Measurements from ENCODE around the gene SCARB1. TPM values are rescaled to one million over a fixed set of nuclear protein-coding genes. Genes with fewer than 3 reads are reported as not detected.
"Not testable (repeated sequence)": the region's sequence is repeated elsewhere in the genome, so short reads cannot be mapped to it uniquely, and the experiment has no call there.

Gene SCARB1, protein sequence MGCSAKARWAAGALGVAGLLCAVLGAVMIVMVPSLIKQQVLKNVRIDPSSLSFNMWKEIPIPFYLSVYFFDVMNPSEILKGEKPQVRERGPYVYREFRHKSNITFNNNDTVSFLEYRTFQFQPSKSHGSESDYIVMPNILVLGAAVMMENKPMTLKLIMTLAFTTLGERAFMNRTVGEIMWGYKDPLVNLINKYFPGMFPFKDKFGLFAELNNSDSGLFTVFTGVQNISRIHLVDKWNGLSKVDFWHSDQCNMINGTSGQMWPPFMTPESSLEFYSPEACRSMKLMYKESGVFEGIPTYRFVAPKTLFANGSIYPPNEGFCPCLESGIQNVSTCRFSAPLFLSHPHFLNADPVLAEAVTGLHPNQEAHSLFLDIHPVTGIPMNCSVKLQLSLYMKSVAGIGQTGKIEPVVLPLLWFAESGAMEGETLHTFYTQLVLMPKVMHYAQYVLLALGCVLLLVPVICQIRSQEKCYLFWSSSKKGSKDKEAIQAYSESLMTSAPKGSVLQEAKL
- 16.4 and 27.3 TPM in 2 replicates for total RNA-seq (2014; rRNA removed; shearing (Covaris generic))

- DNase-seq (ENCODE audit: low spot score) = peak; percentile 38
Observed at GRCh38 chr12:124863416-124864325, at the start of gene SCARB1. TSS of gene SCARB1 (minus strand) at chr12:124863864. CDS start at chr12:124863720, 144 bp downstream.

- DNase-seq (ENCODE audit: low spot score) = not testable (repeated sequence)
Observed at GRCh38 chr12:124912529-124913287, 49.0 kb upstream of the SCARB1 start.

- DNase-seq (ENCODE audit: low spot score) = not testable (repeated sequence)
Observed at GRCh38 chr12:124911521-124911920, 47.9 kb upstream of the SCARB1 start.

DNA sequence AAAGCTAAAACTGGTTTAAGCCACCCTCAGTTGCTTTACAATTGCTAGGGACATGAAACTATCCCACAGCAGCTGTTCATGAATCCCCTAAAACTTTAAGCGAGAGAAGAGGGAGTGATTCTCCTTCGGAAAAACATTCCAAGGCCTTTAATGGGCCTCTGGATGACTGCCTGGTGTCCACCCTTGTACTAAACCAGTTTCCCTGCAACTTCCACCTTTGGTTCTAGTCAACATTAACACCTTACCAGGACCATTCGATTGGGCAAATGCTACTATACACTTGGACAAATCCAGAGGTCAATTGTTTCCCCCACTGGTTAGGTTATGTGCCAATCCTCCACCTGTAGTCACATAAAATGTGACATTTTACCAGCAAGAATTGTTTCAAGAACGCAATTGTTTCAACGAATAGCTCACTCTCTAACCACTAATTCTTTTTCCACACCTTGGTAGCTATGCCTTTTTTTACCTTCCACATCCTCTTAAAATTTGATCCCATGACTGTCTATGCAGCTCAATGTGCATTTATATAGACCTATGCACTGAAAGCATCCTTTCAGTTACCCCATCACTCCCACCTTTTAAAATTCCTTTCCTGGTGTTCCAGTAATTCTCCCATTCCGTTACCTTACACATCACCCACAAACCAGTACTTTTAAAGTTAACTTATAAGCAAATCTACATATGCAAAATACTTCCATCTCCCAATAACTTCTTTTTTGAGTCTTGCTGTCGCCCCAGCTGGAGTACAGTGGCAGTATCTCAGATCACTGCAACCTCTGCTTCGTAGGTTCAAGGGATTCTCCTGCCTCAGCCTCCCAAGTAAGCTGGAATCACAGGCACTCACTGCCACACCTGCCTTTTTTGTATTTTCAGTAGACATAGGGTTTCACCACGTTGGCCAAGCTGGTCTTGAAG is 47.2 kb upstream of the SCARB1 start:
- DNase-seq (ENCODE audit: low spot score) = peak; percentile 21

- peak; percentile 22 for DNase-seq (ENCODE audit: low spot score)
Observed at GRCh38 chr12:124909831-124910560, 46.3 kb upstream of the SCARB1 start.

GRCh38 chr12:124906606-124907261 is 43.1 kb upstream of the SCARB1 start:
- peak; percentile 92 for DNase-seq (ENCODE audit: low spot score)

DNA sequence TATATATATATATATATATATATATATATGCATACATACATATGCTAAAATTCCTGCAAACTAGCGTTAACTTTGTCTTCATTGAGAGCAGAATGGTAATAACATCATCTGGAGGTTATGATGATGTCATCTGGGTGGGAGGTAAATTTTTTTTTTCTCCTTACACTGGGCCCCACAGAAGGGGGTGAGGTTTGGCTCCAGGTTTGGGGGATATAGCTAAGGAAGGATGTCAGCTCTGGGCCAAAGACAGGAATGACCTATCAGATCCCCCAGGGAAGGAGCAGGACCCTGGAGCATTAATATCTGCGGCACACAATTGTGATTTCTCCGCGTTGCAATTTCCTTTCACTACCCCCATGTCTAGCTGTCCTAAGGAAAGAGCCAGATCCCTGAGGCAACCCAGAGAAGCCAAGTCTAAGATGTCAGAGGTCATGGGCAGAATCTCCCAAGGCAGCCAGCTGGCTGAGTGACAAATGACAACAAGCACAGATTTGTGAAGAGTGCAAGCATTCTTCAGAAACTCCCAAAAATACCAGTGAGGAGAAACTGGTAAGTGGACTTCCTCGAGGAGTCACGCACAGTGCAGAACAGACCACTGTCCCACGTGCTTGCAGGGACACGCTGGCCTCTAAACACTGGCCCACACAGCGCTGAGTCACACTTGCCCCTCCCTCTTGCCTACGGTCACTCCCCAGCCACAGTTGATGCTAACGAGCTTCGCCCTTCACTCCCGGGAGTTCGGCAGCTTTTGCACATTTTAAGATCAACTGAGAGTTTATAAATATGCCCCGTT is 40.8 kb upstream of the SCARB1 start:
- DNase-seq (ENCODE audit: low spot score) = peak; percentile 87

- DNase-seq (ENCODE audit: low spot score) = no peak
Observed at GRCh38 chr12:124902916-124903315, 39.3 kb upstream of the SCARB1 start.

- DNase-seq (ENCODE audit: low spot score) = peak; percentile 50
Observed at GRCh38 chr12:124901003-124901402, 37.3 kb upstream of the SCARB1 start.

DNA sequence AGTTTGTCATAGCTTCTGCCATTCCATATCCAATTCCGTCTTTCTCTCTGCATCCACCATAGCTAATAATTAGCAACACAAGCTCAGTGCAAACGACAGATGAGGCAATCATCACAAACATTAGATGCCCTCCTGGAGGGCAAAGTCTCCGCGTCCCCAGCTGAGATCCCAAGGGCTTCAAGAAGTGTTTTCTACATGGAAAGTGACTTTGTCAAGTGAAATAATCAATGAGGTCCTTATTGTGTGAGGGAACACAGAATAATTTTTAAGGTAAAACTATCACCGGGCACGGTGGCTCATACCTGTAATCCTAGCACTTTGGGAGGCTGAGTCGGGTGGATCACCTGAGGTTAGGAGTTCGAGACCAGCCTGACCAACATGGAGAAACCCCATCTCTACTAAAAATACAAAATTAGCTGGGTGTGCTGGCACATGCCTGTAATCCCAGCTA is 36.7 kb upstream of the SCARB1 start:
- not testable (repeated sequence) for DNase-seq (ENCODE audit: low spot score)

DNA sequence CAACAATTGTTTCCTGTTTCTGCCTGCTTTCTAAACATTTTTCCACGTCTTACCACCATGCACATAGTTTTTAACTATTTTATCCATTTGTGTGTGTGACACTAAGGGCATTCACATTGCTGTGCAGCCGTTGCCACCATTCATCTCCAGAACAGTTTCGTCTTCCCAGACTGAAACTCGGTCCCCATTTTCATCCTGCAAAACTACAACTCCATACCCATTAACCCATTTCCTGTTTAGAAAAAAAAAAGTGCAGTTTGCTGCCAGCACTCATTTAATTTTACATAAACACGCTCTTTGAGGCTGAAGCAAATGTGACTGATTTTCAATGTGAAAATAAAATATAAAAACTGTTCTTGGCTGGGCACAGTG is 35.2 kb upstream of the SCARB1 start:
- no peak for DNase-seq (ENCODE audit: low spot score)

DNA sequence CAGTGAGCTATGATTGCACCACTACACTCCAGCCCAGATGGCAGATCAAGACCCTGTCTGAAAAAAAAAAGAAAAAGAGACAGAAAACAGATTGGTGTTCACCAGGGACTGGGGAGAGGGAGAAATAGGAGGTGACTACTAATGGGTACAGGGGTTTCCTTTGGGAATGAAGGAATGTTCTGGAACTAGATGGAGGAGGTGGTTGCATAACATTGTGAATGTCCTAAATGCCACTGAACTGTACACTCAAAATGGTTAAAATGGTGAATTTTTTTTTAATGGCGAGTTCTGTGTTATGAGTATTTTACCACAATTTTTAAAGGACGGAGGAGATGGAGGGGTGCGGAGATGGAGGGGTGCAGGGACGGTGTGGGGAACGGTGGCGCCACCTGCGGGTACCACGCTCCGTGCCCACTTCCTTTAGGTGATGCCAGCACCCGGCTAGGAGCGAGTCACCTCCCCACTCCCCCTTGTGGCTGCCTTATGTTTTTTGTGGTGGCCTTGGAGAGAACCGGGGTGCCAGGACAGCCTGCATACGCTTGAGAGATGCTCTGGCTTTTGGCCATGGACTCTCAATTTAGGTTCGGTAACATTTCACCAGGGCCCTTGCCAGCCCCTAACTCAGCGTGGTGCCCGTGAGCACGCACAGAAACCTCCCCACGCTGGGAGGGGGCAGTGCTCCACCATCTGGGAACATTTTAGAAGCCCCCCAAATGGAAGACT is 34.7 kb upstream of the SCARB1 start:
- peak; percentile 66 for DNase-seq (ENCODE audit: low spot score)

- DNase-seq (ENCODE audit: low spot score) = no peak
Observed at GRCh38 chr12:124896461-124896860, 32.8 kb upstream of the SCARB1 start.

DNA sequence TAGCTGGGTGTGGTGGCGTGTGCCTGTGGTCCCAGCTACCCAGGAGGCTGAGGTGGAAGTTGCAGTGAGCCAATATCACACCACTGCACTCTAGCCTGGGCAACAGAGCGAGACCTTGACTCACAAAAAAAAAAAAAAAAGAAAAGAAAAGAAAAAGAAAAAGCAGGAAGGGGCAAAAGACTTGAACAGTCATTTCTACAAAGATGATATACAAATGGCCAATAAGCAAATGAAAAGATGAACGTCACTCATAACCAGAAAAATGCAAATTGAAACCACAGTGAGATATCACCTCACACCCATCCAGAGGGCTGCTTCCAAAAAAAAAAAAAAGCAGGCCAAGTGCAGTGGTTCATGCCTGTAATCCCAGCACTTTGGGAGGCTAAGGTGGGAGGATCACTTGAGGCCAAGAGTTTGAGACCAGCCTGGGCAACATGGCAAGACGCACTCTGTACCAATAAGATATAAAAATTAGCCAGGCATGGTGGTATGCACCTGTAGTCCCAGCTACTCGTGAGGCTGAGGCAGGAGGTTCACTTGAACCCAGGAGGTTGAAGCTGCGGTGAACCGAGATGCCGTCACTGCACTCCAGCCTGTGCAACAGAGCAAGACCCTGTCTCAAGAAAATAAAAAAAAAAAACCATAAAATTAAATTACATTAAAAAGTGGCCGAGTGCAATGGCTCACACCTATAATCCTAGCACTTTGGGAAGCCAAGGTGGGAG is 30.3 kb upstream of the SCARB1 start:
- DNase-seq (ENCODE audit: low spot score) = no peak

- DNase-seq (ENCODE audit: low spot score) = no peak
Observed at GRCh38 chr12:124888260-124888659, 24.6 kb upstream of the SCARB1 start.

GRCh38 chr12:124887766-124888165 is 24.1 kb upstream of the SCARB1 start:
- not testable (repeated sequence) for DNase-seq (ENCODE audit: low spot score)
